ENCODE data around the gene GMCL2. TPM values are rescaled to one million over a fixed set of nuclear protein-coding genes. Genes with fewer than 3 reads are reported as not detected.

The GMCL2 gene
- total and polyA plus RNA-seq, 4 donors = not detected

- Histone ChIP-seq H3K36me3 (ENCODE audit: control insufficient read depth in 4 of 4, insufficient read depth in 3 of 4, low read depth in 1 of 4, low read length in 3 of 4) (peaks cover 1 to 12% (median 7%) of the 10 kb centered on the region in 4 donors), H3K9me3 (ENCODE audit: control insufficient read depth in 4 of 4, low read length in 3 of 4) (no peaks in the 10 kb centered on the region), H3K27ac (ENCODE audit: low read depth in 1 of 2, low read length in 2 of 2) (no peak overlapping the region), H3K27me3 (ENCODE audit: control insufficient read depth in 4 of 4, insufficient read depth in 4 of 4, low read length in 3 of 4) (no peaks in the 10 kb centered on the region), H3K4me1 (ENCODE audit: control insufficient read depth in 4 of 4, insufficient read depth in 4 of 4, low read length in 3 of 4) (peaks cover 7 to 27% (median 24%) of the 10 kb centered on the region in 4 donors), H3K4me3 (ENCODE audit: low read depth in 1 of 3, low read length in 3 of 3) (no peak overlapping the region), H3K9ac (ENCODE audit: low read depth in 1 of 2, low read length in 2 of 2) (no peak overlapping the region)
- no peak for TF ChIP-seq NR2F2 (IDR thresholded peaks at IDR 0.05)
- TF ChIP-seq HNF4G (IDR thresholded peaks at IDR 0.05) = no peak
- no peak for TF ChIP-seq RXRA (IDR thresholded peaks at IDR 0.05)
- no peak for TF ChIP-seq FOXA2 (IDR thresholded peaks at IDR 0.05)
- TF ChIP-seq ATF3 (IDR thresholded peaks at IDR 0.05) = no peak
- TF ChIP-seq CTCF (IDR thresholded peaks at IDR 0.05; ENCODE audit: low read depth, low read length, missing input control) = no peak
- TF ChIP-seq EGR1 (IDR thresholded peaks at IDR 0.05; ENCODE audit: low read depth in 2 of 2) = no peak
- TF ChIP-seq SP1 (IDR thresholded peaks at IDR 0.05) = no peak
- no peak for TF ChIP-seq RAD21 (IDR thresholded peaks at IDR 0.05)
- TF ChIP-seq HNF4A (conservative IDR thresholded peaks at IDR 0.05) = no peak
- no peak for TF ChIP-seq GABPA (IDR thresholded peaks at IDR 0.05 in 1 of 2, conservative IDR thresholded peaks at IDR 0.05 in 1 of 2)
- no peak for TF ChIP-seq ZBTB33 (IDR thresholded peaks at IDR 0.05)
- no peak for TF ChIP-seq MAX (IDR thresholded peaks at IDR 0.05)
- TF ChIP-seq REST (IDR thresholded peaks at IDR 0.05) = no peak
- TF ChIP-seq JUND (IDR thresholded peaks at IDR 0.05) = no peak
- no peak for TF ChIP-seq TAF1 (conservative IDR thresholded peaks at IDR 0.05)
- TF ChIP-seq YY1 (IDR thresholded peaks at IDR 0.05) = no peak
- WGBS = 97% methylated on average over 10 of the region's 10 CpGs
- DNase-seq (ENCODE audit: low spot score) = no peak
Measured at GRCh38 chr5:178202541-178202940, 15.4 kb upstream of the GMCL2 start.

- no peak for DNase-seq (ENCODE audit: low spot score)
- H3K4me3 ChIP-seq (ENCODE audit: low read depth in 1 of 3, low read length in 3 of 3) = no peak overlapping the region
- H3K36me3 ChIP-seq (ENCODE audit: control insufficient read depth in 4 of 4, insufficient read depth in 3 of 4, low read depth in 1 of 4, low read length in 3 of 4) = peaks cover 1 to 7% (median 2%) of the 10 kb centered on the region in 4 donors
- no peak for TF ChIP-seq JUND (IDR thresholded peaks at IDR 0.05)
- no peak for TF ChIP-seq YY1 (IDR thresholded peaks at IDR 0.05)
- TF ChIP-seq CTCF (IDR thresholded peaks at IDR 0.05; ENCODE audit: low read depth, low read length, missing input control) = no peak
- no peak for TF ChIP-seq FOXA2 (IDR thresholded peaks at IDR 0.05)
- TF ChIP-seq RAD21 (IDR thresholded peaks at IDR 0.05) = no peak
- TF ChIP-seq ZBTB33 (IDR thresholded peaks at IDR 0.05) = no peak
- no peak for TF ChIP-seq NR2F2 (IDR thresholded peaks at IDR 0.05)
- no peak for TF ChIP-seq FOXA1 (IDR thresholded peaks at IDR 0.05)
- TF ChIP-seq SP1 (IDR thresholded peaks at IDR 0.05) = no peak
- no peak for TF ChIP-seq GABPA (IDR thresholded peaks at IDR 0.05 in 1 of 2, conservative IDR thresholded peaks at IDR 0.05 in 1 of 2)
- no peak for TF ChIP-seq HNF4A (conservative IDR thresholded peaks at IDR 0.05)
- TF ChIP-seq EGR1 (IDR thresholded peaks at IDR 0.05; ENCODE audit: low read depth in 2 of 2) = no peak
- no peak for TF ChIP-seq HNF4G (IDR thresholded peaks at IDR 0.05)
- peaks cover 7 to 23% (median 19%) of the 10 kb centered on the region in 4 donors for H3K4me1 ChIP-seq (ENCODE audit: control insufficient read depth in 4 of 4, insufficient read depth in 4 of 4, low read length in 3 of 4)
- no peak overlapping the region for H3K27ac ChIP-seq (ENCODE audit: low read depth in 1 of 2, low read length in 2 of 2)
- no peak overlapping the region for H3K9ac ChIP-seq (ENCODE audit: low read depth in 1 of 2, low read length in 2 of 2)
- WGBS = 60% methylated on average over 2 of the region's 2 CpGs
- no peaks in the 10 kb centered on the region for H3K27me3 ChIP-seq (ENCODE audit: control insufficient read depth in 4 of 4, insufficient read depth in 4 of 4, low read length in 3 of 4)
- no peaks in the 10 kb centered on the region for H3K9me3 ChIP-seq (ENCODE audit: control insufficient read depth in 4 of 4, low read length in 3 of 4)
Measured at GRCh38 chr5:178201927-178202235, 14.7 kb upstream of the GMCL2 start.

Measured in liver (tissue), 9 donors.